ENCODE results near the gene GCK. TPM values are rescaled to one million over a fixed set of nuclear protein-coding genes. Genes with fewer than 3 reads are reported as not detected.
A peak's percentile ranks its signal among the peaks of the same experiment; 100 is the strongest.

Gene GCK
- total RNA-seq, 2 donors from 2014 or later = 1.3 to 2.1 TPM

DNA sequence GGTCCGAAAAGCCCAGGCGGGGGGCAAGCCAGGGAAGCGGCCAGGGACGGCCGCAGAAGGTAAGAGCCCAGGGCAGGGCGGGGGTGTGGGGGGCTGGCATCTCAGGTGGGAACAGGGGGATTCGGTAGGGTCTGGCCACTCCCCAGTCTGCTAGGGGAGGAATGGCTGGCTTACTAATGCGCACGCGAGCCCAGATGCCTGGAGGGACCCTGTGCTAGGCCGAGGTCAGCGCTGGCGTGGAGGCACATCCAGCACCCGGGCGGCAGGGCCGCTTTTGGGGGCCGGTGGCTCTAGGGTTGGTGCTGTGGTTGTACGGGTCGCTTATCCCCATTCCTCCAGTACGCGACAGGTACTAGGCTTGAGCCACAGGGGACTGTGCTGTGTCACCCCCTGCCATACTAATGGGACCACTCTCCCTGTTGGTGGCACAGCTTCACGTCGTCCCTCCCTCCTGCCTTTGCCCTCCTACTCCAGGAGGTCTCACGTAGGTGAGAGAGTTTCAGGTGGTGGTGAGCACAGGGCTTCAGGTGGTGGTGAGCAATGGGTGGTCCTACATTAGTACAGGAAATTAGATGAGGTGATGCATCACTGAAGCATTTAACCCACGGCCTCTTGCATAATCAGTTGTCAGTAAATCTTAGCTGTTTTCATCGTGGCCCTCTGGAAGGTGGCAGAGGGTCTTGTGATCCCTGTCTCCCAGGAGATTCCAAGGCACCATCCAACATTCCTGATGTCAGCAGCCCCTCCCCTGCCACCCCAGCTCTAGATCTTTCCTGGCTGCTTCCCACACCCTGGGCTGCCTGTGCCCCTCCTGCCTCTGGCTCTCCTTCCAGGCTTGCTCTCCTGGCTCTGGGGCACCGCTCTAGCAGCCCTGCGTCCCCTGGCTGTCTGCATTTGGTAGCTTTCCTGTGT lies 84.1 kb downstream of the GCK start:
- DNase-seq (no peak), ATAC-seq (no peak)
- H3K27ac ChIP-seq = peak overlapping the region in 2 of 4 donors; percentile 36 to 44
- peaks cover 7% of the 10 kb centered on the region for H3K4me1 ChIP-seq
- peaks cover 0 to 7% of the 10 kb centered on the region in 2 donors for H3K27me3 ChIP-seq
- intact Hi-C loops (cut with DNase I) = no loop called here
- H3K36me3 ChIP-seq (replicated peaks in 1 of 2; ENCODE audit: insufficient read depth in 1 of 2, low read depth in 2 of 2) = no peaks in the 10 kb centered on the region
- H3K9me3 ChIP-seq = no peaks in the 10 kb centered on the region
- WGBS, 2 donors = 51 to 57% methylated on average over 18 to 28 of the region's 28 CpGs
- TF ChIP-seq, protein P1, sequence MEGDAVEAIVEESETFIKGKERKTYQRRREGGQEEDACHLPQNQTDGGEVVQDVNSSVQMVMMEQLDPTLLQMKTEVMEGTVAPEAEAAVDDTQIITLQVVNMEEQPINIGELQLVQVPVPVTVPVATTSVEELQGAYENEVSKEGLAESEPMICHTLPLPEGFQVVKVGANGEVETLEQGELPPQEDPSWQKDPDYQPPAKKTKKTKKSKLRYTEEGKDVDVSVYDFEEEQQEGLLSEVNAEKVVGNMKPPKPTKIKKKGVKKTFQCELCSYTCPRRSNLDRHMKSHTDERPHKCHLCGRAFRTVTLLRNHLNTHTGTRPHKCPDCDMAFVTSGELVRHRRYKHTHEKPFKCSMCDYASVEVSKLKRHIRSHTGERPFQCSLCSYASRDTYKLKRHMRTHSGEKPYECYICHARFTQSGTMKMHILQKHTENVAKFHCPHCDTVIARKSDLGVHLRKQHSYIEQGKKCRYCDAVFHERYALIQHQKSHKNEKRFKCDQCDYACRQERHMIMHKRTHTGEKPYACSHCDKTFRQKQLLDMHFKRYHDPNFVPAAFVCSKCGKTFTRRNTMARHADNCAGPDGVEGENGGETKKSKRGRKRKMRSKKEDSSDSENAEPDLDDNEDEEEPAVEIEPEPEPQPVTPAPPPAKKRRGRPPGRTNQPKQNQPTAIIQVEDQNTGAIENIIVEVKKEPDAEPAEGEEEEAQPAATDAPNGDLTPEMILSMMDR (IDR thresholded peaks at IDR 0.05) = no peak
- TF ChIP-seq POLR2A (IDR thresholded peaks at IDR 0.05) = no peak
- no peak overlapping the region for H3K4me3 ChIP-seq

DNA sequence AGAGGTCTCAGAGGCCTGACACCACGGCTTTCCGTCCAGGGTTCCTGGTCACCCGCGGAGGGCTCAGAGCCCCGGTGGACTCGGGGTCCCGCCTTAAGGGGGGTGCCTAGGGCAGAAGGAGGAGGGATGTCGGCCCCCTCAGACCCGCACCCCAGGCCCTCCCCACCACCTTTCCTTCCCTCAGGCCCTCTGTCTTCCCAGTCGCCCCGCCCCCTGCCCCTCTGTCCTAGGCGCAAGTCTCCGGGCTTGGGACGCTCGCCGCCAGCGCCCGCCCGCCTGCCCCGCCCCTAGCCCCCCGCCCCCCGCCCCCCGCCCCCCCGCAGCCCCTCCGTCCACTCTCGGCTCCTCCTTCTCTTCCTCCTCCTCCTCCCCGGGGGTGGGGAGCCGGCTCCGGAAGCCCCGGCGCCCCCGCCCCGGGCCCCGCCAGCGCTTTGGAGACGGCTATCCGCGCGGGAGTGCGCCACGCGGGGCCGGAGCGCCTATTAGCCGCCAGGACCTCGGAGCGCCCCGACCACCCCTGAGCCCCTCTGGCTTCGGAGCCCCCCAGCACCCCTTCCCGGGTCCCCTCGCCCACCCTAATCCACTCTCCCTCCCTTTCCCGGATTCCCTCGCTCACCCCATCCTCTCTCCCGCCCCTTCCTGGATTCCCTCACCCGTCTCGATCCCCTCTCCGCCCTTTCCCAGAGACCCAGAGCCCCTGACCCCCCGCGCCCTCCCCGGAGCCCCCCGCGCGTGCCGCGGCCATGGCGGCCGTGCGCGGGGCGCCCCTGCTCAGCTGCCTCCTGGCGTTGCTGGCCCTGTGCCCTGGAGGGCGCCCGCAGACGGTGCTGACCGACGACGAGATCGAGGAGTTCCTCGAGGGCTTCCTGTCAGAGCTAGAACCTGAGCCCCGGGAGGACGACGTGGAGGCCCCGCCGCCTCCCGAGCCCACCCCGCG lies 85.0 kb downstream of the GCK start, which contains the start of gene AEBP1:
AEBP1 (plus strand) TSS at position 423 of the 937 bp plus-strand sequence; CDS start at position 744, 321 bp downstream.
- DNase-seq = no peak
- ATAC-seq = peak; percentile 28

DNA sequence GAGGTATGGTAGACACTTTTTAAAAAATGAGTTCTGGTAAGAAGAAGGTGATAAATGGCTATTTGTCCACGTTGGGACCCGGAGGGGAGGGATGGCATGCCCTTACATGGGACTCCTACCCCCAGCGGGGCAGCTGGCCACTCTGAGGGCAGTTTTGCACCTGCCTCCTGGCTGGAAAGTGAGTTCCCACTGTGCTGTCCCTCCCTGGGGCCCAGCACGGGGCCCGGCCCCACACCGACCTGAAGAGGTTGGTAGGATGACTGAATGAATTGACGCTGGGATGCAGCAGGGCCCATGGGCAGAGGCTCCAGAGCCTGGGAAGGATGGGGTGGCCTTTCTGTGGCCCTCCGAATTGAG lies 85.7 kb downstream of the GCK start:
- Histone ChIP-seq H3K27me3 (peaks cover 0 to 7% of the 10 kb centered on the region in 2 donors), H3K36me3 (replicated peaks in 1 of 2; ENCODE audit: insufficient read depth in 1 of 2, low read depth in 2 of 2) (no peaks in the 10 kb centered on the region), H3K4me3 (no peak overlapping the region), H3K4me1 (peaks cover 7% of the 10 kb centered on the region), H3K9me3 (no peaks in the 10 kb centered on the region), H3K27ac (no peak overlapping the region)
- TF ChIP-seq, protein P1 (IDR thresholded peaks at IDR 0.05) = no peak
- TF ChIP-seq POLR2A (IDR thresholded peaks at IDR 0.05) = no peak
- no peak for DNase-seq
- intact Hi-C loops (cut with DNase I) = no loop called here
- no peak for ATAC-seq
- 66 to 79% methylated on average over 5 to 8 of the region's 8 CpGs for WGBS, 2 donors

More for the DNA sequence above, 85.0 kb downstream of the GCK start, which contains the start of gene AEBP1:
- TF ChIP-seq, protein P1 (IDR thresholded peaks at IDR 0.05) = no peak
- TF ChIP-seq POLR2A (IDR thresholded peaks at IDR 0.05) = no peak
- Histone ChIP-seq H3K4me3 (no peak within 1 kb of the TSS), H3K36me3 (replicated peaks in 1 of 2; ENCODE audit: insufficient read depth in 1 of 2, low read depth in 2 of 2) (no peaks in the 10 kb centered on the region), H3K9me3 (no peaks in the 10 kb centered on the region), H3K4me1 (peaks cover 7% of the 10 kb centered on the region), H3K27me3 (peaks cover 0 to 7% of the 10 kb centered on the region in 2 donors), H3K27ac (peak within 1 kb of the TSS in 2 of 4 donors; percentile 36 to 44)
- WGBS, 2 donors = 7 to 11% methylated on average over 17 to 65 of the region's 87 CpGs
- intact Hi-C loops (cut with DNase I) = no loop called here

DNA sequence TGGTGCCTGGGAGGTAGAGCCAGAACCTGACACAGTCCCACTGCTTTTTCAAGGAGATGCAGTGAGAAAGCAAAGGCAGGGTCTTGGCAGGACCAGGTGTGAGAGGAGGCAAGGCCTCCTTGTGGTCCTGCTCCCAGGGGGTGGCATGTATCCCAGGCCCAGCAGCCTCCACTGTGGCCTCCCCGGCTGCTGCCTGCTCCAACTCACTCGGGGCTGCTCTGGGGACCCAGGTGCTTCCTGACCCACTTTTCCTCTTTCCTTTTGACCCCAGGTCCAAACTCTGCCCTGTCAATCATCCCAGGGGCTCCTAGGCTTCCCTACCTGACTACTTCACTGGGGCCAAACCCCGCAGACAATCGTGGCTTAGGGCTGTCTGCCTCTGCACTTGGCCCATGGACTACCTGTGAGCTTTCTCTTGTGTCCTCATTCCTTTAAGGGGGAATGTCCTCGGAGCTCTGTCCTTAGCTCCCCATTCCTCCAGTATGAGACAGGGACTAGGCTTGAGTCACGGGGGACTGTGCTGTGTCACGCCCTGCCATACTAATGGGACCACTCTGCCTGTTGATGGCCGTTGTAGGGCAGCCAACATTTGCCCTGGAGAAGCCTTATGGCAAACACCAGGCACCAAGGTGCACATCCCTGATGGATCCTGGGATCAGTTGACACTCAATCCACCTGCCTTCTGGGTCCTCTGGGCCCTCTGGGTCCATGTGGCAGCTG lies 86.2 kb downstream of the GCK start:
- DNase-seq (no peak), ATAC-seq (no peak)
- H3K27me3 ChIP-seq = peaks cover 0 to 7% of the 10 kb centered on the region in 2 donors
- intact Hi-C loops (cut with DNase I) = no loop called here
- H3K4me3 ChIP-seq = no peak overlapping the region
- WGBS, 2 donors = 75 to 81% methylated on average over 5 to 8 of the region's 8 CpGs
- peaks cover 7% of the 10 kb centered on the region for H3K4me1 ChIP-seq
- H3K27ac ChIP-seq = no peak overlapping the region
- TF ChIP-seq POLR2A (IDR thresholded peaks at IDR 0.05) = no peak
- TF ChIP-seq, protein P1 (IDR thresholded peaks at IDR 0.05) = no peak
- no peaks in the 10 kb centered on the region for H3K9me3 ChIP-seq
- no peaks in the 10 kb centered on the region for H3K36me3 ChIP-seq (replicated peaks in 1 of 2; ENCODE audit: insufficient read depth in 1 of 2, low read depth in 2 of 2)
